Posterior cingulate gyrus (tissue), 11 donors: ENCODE results near the gene PRRT2.
"Not testable (repeated sequence)": the region's sequence is repeated elsewhere in the genome, so short reads cannot be mapped to it uniquely, and the experiment has no call there.

Source experiments
- DNase-seq, 10 donors: peaks; one replicate each; pipeline versions ENCODE4 v3.0.0 to v3.0.0-alpha.2; 2020 to 2021; ENCODE audit warnings: mixed read lengths in 3 of 10
- intact Hi-C: fragments of 100-400 bp; cut with DNase I; formaldehyde crosslinking; loops from one replicate; pipeline ENCODE4 v1.15.1; 2023

The PRRT2 gene

GRCh38 chr16:29811896-29812665, at the start of gene PRRT2:
Gene PRRT2, plus strand, starts transcription at chr16:29812193. Its CDS starts 862 bp downstream, at chr16:29813055.
- intact Hi-C loops, result loop anchor here (10.0 kb wide), 1 partner anchor 183 kb away; the partner anchor contains the start of genes HIRIP3 and INO80E

GRCh38 chr16:29763326-29763725, 48.7 kb upstream of the PRRT2 start:
- DNase-seq, result peak in 2 of 10 donors; percentile 17 to 18

More at GRCh38 chr16:29811896-29812665, at the start of gene PRRT2:
- DNase-seq, result peak in 9 of 10 donors; percentile 67 to 97 (median 84)

GRCh38 chr16:29765167-29766032, 46.6 kb upstream of the PRRT2 start:
- intact Hi-C loops, result no loop called here
- DNase-seq, result no peak

More at GRCh38 chr16:29763326-29763725, 48.7 kb upstream of the PRRT2 start:
- intact Hi-C loops, result no loop called here

- no peak for DNase-seq
- intact Hi-C loops, result no loop called here
Measured at GRCh38 chr16:29766571-29766970, 45.4 kb upstream of the PRRT2 start.

DNA sequence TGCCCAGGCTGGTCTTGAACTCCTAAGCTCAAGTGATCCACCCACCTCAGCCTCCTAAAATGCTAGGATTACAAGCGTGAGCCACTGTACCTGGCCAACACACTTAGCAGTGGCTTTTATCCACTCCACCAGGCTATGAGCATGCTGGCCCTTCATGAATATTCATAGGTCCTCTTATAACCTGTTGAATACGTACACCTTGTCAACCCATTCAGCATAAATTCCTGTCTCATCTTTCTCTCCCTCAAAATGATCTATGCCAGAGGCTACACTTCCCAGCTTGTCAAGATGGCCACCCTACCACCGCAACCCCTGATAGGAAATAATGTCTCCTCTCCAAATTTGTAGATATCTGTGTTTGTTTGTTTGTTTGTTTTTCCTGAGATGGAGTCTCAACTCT, 44.9 kb upstream of the PRRT2 start:
- intact Hi-C loops, result no loop called here
- no peak for DNase-seq

GRCh38 chr16:29769507-29769906, 42.5 kb upstream of the PRRT2 start:
- no peak for DNase-seq
- intact Hi-C loops, result no loop called here

DNA sequence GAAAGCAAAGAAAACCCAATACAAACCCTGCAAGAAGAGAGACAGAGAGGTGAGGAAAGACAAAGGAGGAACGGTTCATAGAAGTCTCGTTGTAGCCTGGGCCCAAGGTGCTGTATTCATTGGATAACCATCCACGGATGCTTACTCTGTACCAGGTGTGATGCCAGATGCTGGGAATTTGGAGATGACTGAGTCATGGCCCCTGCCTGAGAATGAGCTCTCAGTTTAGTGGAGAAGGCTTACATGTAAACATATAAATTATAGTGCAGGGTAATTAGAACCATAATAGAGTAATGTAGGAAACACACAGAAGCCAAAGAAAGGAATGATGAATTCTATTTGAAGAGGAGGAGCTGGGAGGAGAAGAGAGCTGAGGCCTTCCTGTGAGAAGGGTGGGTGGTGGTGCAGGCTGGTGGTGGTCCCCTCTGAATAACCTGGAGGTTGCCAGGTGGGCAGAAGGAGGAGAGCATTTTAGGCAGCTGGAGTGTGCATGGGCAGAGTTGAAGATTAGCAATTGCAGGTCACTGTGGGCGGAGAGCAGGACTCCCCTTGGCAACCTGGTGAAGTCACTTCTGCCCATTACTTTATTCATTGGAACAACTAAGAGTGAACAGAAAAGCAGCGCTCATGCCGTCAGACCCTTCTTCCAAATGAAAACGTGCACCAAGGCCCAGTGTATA, 41.6 kb upstream of the PRRT2 start:
- peak in 1 of 10 donors; percentile 67 for DNase-seq
- intact Hi-C loops, result no loop called here

GRCh38 chr16:29772330-29772729, 39.7 kb upstream of the PRRT2 start:
- DNase-seq, intact Hi-C loops: not testable (repeated sequence)

- no peak for DNase-seq
- intact Hi-C loops, result no loop called here
Measured at GRCh38 chr16:29774730-29775129, 37.3 kb upstream of the PRRT2 start.

DNA sequence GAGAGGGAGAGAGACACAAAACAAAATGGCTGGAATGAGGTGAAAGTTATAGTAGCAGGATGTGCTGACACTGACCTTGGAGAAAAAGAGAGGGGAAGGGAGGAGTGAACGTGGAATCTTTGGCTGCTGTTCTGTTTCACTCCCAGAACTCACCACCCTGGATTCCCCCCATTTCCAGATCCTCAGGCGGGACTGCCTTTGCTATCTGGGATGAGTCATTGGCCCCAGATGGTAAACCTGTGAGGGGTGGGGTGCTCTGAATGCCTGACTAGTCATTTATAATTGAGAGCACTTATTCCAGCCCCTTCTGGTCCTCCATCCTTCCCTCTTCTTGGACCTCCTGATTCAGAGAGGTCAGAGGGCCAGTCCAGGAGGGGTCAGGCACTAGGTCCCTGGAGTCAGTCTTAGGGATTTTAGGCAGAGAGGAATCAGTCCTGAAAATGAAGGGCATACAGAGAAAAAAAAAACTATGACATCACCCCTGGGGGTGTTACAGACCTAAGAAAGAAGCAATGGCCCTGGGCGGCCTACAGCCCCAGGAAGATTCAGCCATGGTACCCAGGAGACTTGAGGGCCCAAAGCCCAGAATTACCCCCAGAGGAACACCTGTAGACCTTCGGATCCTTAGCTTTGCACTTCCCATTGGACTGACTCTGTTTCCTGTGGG, 36.1 kb upstream of the PRRT2 start:
- no peak for DNase-seq
- intact Hi-C loops, result no loop called here

GRCh38 chr16:29777576-29778350, 34.2 kb upstream of the PRRT2 start, which contains the start of gene ZG16:
Gene ZG16, plus strand, starts transcription at chr16:29778256. Its CDS starts 1,011 bp downstream, at chr16:29779267.
- intact Hi-C loops, result no loop called here
- DNase-seq, result peak in 1 of 10 donors; percentile 20

GRCh38 chr16:29779474-29779873, 32.5 kb upstream of the PRRT2 start:
- intact Hi-C loops, result no loop called here
- no peak for DNase-seq

DNA sequence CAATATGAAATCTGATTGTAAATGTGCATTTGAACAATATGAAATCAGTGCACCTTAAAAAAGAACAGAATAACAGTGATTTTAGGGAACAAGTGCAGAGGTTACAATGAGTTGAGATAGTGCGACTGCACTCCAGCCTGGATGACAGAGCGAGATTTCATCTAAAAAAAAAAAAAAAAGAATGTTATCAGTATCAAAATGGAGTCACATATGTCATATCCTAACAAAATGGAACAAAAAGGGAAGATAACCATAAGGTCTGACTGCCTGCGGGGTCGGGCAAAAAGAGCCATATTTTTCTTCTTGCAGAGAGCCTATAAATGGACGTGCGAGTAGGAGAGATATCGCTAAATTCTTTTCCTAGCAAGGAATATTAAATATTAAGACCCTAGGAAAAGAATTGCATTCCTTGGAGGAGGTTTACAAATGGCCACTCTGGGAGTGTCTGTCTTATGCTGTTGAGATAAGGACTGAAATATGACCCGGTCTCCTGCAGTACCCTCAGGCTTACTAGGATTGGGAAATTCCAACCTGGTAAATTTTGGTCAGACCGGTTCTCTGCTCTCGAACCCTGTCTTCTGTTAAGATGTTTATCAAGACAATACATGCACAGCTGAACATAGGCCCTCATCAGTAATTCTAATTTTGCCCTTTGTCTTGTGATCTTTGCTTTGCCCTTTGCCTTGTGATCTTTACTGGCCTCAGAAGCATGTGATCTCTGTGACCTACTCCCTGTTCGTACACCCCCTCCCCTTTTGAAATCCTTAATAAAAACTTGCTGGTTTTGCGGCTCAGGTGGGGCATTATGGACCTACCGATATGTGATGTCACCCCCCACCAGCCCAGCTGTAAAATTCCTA, 28.7 kb upstream of the PRRT2 start:
- DNase-seq, intact Hi-C loops: not testable (repeated sequence)

GRCh38 chr16:29784157-29784556, 27.8 kb upstream of the PRRT2 start:
- no peak for DNase-seq
- intact Hi-C loops, result no loop called here

DNA sequence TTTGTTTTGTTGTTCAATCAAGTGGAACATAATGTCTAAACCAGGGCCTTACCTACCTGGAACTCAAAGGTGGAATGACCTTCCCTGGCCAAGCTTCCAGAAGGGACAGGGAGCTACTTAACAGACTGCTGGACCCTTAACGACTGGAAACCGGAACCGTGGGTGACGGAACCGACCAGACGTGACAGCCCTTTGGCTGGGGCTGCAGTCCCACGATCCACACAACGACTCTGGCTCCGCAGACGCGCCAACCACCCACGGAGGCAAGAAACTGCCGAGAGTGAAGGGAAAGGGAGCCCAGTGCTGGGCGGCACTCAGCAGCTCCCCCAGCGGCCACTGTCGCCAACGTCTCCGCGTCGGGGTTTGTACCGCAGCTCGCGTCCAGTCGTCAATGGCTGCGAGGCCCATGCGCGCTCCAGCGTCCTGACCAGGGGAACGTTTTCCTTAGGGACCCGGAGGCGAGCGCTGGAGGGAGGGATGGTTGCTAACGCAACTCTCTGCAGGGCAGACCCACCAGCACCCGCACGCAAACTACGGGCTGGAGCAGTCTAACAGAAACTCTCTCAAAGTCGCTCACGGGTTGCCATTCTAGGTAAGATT, 27.0 kb upstream of the PRRT2 start:
- DNase-seq, result peak; percentile 57 to 96 (median 70)
- intact Hi-C loops, result no loop called here

- DNase-seq, intact Hi-C loops: not testable (repeated sequence)
Measured at GRCh38 chr16:29787155-29787554, 24.8 kb upstream of the PRRT2 start.

DNA sequence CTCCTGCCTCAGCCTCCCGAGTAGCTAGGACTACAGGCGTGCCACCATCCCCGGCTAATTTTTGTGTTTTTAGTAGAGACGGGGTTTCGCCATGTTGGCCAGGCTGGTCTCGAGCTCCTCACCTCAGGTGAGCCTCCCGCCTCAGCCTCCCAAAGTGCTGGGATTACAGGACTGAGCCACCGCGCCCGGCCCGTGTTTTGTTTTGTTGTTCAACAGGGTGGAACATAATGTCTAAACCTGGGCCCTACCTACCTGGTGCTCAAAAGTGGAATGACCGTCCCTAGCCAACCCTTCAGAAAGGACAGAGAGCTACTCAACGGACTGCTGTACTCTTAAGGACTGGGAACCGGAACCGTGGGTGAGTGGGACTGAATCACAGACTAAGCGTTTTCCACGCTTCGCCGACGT, 22.2 kb upstream of the PRRT2 start:
- intact Hi-C loops, result loop anchor here (1.0 kb wide), 1 partner anchor 16 kb away; no protein-coding TSS in a partner anchor
- peak in 1 of 10 donors; percentile 83 for DNase-seq
